Measurements from ENCODE around the gene PEDS1.

- TF ChIP-seq POLR2A (IDR thresholded peaks at IDR 0.05) (no peak), CTCF (IDR thresholded peaks at IDR 0.05) (no peak), EP300 (IDR thresholded peaks at IDR 0.05) (no peak), POLR2AphosphoS5 (IDR thresholded peaks at IDR 0.05) (no peak)
Observed at GRCh38 chr20:50122763-50123162, 30.8 kb downstream of the PEDS1 start.

Measured in gastroesophageal sphincter (tissue), 3 donors.